ENCODE results near the gene INPP5D.

DNA sequence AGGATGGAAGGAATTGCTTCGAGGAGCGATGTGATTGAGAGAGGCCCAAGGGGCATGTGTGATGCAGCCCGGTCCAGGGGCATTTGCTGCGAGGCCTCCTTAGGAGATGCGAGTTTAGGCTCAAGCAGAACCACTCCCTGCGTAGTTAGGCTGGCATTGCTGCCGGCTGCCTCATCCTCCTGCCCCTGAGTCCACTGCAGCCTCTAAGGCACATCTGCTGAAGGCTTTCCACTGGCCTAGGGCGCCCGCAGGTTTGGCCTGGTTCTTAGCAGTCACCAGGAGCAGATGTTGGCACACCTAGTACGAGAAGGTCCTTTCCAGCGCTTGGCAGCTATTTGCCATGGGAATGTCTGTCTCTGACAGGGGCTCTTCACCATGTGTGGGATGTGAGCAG is 20.7 kb downstream of the INPP5D start:
- TF ChIP-seq GATA3 (IDR thresholded peaks at IDR 0.05; ENCODE audit: low read depth, low read length) (no peak), GATA2 (IDR thresholded peaks at IDR 0.05; ENCODE audit: low read depth, low read length) (no peak)

All from SH-SY5Y (cell line).